ENCODE measurements around the gene NAA80.

The NAA80 gene

GRCh38 chr3:50339485-50340146, 40.4 kb upstream of the NAA80 start:
- H3K27me3 ChIP-seq (replicated peaks; ENCODE audit: control insufficient read depth, insufficient read depth, low read length) = no peaks in the 10 kb centered on the region
- DNase-seq (ENCODE audit: low read depth) = no peak
- no peaks in the 10 kb centered on the region for H3K36me3 ChIP-seq (ENCODE audit: control insufficient read depth, insufficient read depth, low read length, severe bottlenecking)
- H3K4me3 ChIP-seq (ENCODE audit: low read length) = peak overlapping the region; percentile 80
- H3K9ac ChIP-seq (ENCODE audit: low read length) = peak overlapping the region; percentile 89
- H3K9me3 ChIP-seq (ENCODE audit: control insufficient read depth, low read length) = no peaks in the 10 kb centered on the region
- peaks cover 49% of the 10 kb centered on the region for H3K4me1 ChIP-seq (ENCODE audit: control insufficient read depth, insufficient read depth, low read length)

- Histone ChIP-seq H3K9ac (ENCODE audit: low read length) (peak overlapping the region; percentile 89), H3K4me3 (ENCODE audit: low read length) (peak overlapping the region; percentile 40), H3K36me3 (ENCODE audit: control insufficient read depth, insufficient read depth, low read length, severe bottlenecking) (no peaks in the 10 kb centered on the region), H3K27me3 (replicated peaks; ENCODE audit: control insufficient read depth, insufficient read depth, low read length) (no peaks in the 10 kb centered on the region), H3K4me1 (ENCODE audit: control insufficient read depth, insufficient read depth, low read length) (peaks cover 56% of the 10 kb centered on the region), H3K9me3 (ENCODE audit: control insufficient read depth, low read length) (no peaks in the 10 kb centered on the region)
- no peak for DNase-seq (ENCODE audit: low read depth)
Measured at GRCh38 chr3:50338965-50339364, 39.8 kb upstream of the NAA80 start.

GRCh38 chr3:50337175-50337861, 38.1 kb upstream of the NAA80 start:
- H3K4me3 ChIP-seq (ENCODE audit: low read length) = peak overlapping the region; percentile 87
- peak; percentile 100 for DNase-seq (ENCODE audit: low read depth)
- H3K4me1 ChIP-seq (ENCODE audit: control insufficient read depth, insufficient read depth, low read length) = peaks cover 61% of the 10 kb centered on the region
- peaks cover under 1% of the 10 kb centered on the region for H3K36me3 ChIP-seq (ENCODE audit: control insufficient read depth, insufficient read depth, low read length, severe bottlenecking)
- H3K9ac ChIP-seq (ENCODE audit: low read length) = peak overlapping the region; percentile 89
- H3K27me3 ChIP-seq (replicated peaks; ENCODE audit: control insufficient read depth, insufficient read depth, low read length) = no peaks in the 10 kb centered on the region
- no peaks in the 10 kb centered on the region for H3K9me3 ChIP-seq (ENCODE audit: control insufficient read depth, low read length)

- H3K9me3 ChIP-seq (ENCODE audit: control insufficient read depth, low read length) = no peaks in the 10 kb centered on the region
- DNase-seq (ENCODE audit: low read depth) = peak; percentile 53
- no peaks in the 10 kb centered on the region for H3K27me3 ChIP-seq (replicated peaks; ENCODE audit: control insufficient read depth, insufficient read depth, low read length)
Measured at GRCh38 chr3:50336452-50337174, 37.4 kb upstream of the NAA80 start.

GRCh38 chr3:50334339-50335075, 35.3 kb upstream of the NAA80 start:
- H3K4me1 ChIP-seq (ENCODE audit: control insufficient read depth, insufficient read depth, low read length) = peaks cover 46% of the 10 kb centered on the region

More at GRCh38 chr3:50336452-50337174, 37.4 kb upstream of the NAA80 start:
- Histone ChIP-seq H3K9ac (ENCODE audit: low read length) (peak overlapping the region; percentile 89), H3K36me3 (ENCODE audit: control insufficient read depth, insufficient read depth, low read length, severe bottlenecking) (peaks cover 7% of the 10 kb centered on the region), H3K4me3 (ENCODE audit: low read length) (peak overlapping the region; percentile 87), H3K4me1 (ENCODE audit: control insufficient read depth, insufficient read depth, low read length) (peaks cover 61% of the 10 kb centered on the region)

GRCh38 chr3:50333744-50334328, 34.6 kb upstream of the NAA80 start:
- H3K4me1 ChIP-seq (ENCODE audit: control insufficient read depth, insufficient read depth, low read length) = peaks cover 41% of the 10 kb centered on the region
- H3K9ac ChIP-seq (ENCODE audit: low read length) = peak overlapping the region; percentile 50
- H3K36me3 ChIP-seq (ENCODE audit: control insufficient read depth, insufficient read depth, low read length, severe bottlenecking) = peaks cover 31% of the 10 kb centered on the region
- no peaks in the 10 kb centered on the region for H3K27me3 ChIP-seq (replicated peaks; ENCODE audit: control insufficient read depth, insufficient read depth, low read length)
- H3K4me3 ChIP-seq (ENCODE audit: low read length) = peak overlapping the region; percentile 35
- no peak for DNase-seq (ENCODE audit: low read depth)
- H3K9me3 ChIP-seq (ENCODE audit: control insufficient read depth, low read length) = no peaks in the 10 kb centered on the region

More at GRCh38 chr3:50334339-50335075, 35.3 kb upstream of the NAA80 start:
- Histone ChIP-seq H3K9me3 (ENCODE audit: control insufficient read depth, low read length) (no peaks in the 10 kb centered on the region), H3K9ac (ENCODE audit: low read length) (peak overlapping the region; percentile 50), H3K4me3 (ENCODE audit: low read length) (peak overlapping the region; percentile 35), H3K27me3 (replicated peaks; ENCODE audit: control insufficient read depth, insufficient read depth, low read length) (no peaks in the 10 kb centered on the region), H3K36me3 (ENCODE audit: control insufficient read depth, insufficient read depth, low read length, severe bottlenecking) (peaks cover 28% of the 10 kb centered on the region)
- DNase-seq (ENCODE audit: low read depth) = no peak

- Histone ChIP-seq H3K9ac (ENCODE audit: low read length) (no peak overlapping the region), H3K36me3 (ENCODE audit: control insufficient read depth, insufficient read depth, low read length, severe bottlenecking) (peaks cover 32% of the 10 kb centered on the region), H3K27me3 (replicated peaks; ENCODE audit: control insufficient read depth, insufficient read depth, low read length) (no peaks in the 10 kb centered on the region), H3K9me3 (ENCODE audit: control insufficient read depth, low read length) (no peaks in the 10 kb centered on the region), H3K4me3 (ENCODE audit: low read length) (no peak overlapping the region), H3K4me1 (ENCODE audit: control insufficient read depth, insufficient read depth, low read length) (peaks cover 45% of the 10 kb centered on the region)
- DNase-seq (ENCODE audit: low read depth) = no peak
Measured at GRCh38 chr3:50331364-50331907, 32.2 kb upstream of the NAA80 start.

- H3K36me3 ChIP-seq (ENCODE audit: control insufficient read depth, insufficient read depth, low read length, severe bottlenecking) = peaks cover 42% of the 10 kb centered on the region
- H3K9ac ChIP-seq (ENCODE audit: low read length) = no peak overlapping the region
Measured at GRCh38 chr3:50330330-50330729, 31.1 kb upstream of the NAA80 start.

GRCh38 chr3:50327943-50328691, 28.9 kb upstream of the NAA80 start, which contains the start of gene TUSC2:
TSS of gene TUSC2 (minus strand) at chr3:50328223. CDS start at chr3:50328099, 124 bp downstream.
- no peaks in the 10 kb centered on the region for H3K27me3 ChIP-seq (replicated peaks; ENCODE audit: control insufficient read depth, insufficient read depth, low read length)
- peak; percentile 99 for DNase-seq (ENCODE audit: low read depth)
- no peaks in the 10 kb centered on the region for H3K9me3 ChIP-seq (ENCODE audit: control insufficient read depth, low read length)
- peak within 1 kb of the TSS; percentile 96 for H3K9ac ChIP-seq (ENCODE audit: low read length)
- peaks cover 16% of the 10 kb centered on the region for H3K4me1 ChIP-seq (ENCODE audit: control insufficient read depth, insufficient read depth, low read length)
- peak within 1 kb of the TSS; percentile 94 for H3K4me3 ChIP-seq (ENCODE audit: low read length)
- peaks cover 42% of the 10 kb centered on the region for H3K36me3 ChIP-seq (ENCODE audit: control insufficient read depth, insufficient read depth, low read length, severe bottlenecking)

More at GRCh38 chr3:50330330-50330729, 31.1 kb upstream of the NAA80 start:
- Histone ChIP-seq H3K27me3 (replicated peaks; ENCODE audit: control insufficient read depth, insufficient read depth, low read length) (no peaks in the 10 kb centered on the region), H3K4me1 (ENCODE audit: control insufficient read depth, insufficient read depth, low read length) (peaks cover 34% of the 10 kb centered on the region), H3K9me3 (ENCODE audit: control insufficient read depth, low read length) (no peaks in the 10 kb centered on the region), H3K4me3 (ENCODE audit: low read length) (no peak overlapping the region)
- DNase-seq (ENCODE audit: low read depth) = no peak

- Histone ChIP-seq H3K9ac (ENCODE audit: low read length) (peak overlapping the region; percentile 96), H3K36me3 (ENCODE audit: control insufficient read depth, insufficient read depth, low read length, severe bottlenecking) (peaks cover 40% of the 10 kb centered on the region)
Measured at GRCh38 chr3:50327129-50327528, 27.9 kb upstream of the NAA80 start.

More at GRCh38 chr3:50327129-50327528, 27.9 kb upstream of the NAA80 start:
- no peak for DNase-seq (ENCODE audit: low read depth)
- Histone ChIP-seq H3K27me3 (replicated peaks; ENCODE audit: control insufficient read depth, insufficient read depth, low read length) (no peaks in the 10 kb centered on the region), H3K9me3 (ENCODE audit: control insufficient read depth, low read length) (no peaks in the 10 kb centered on the region), H3K4me3 (ENCODE audit: low read length) (peak overlapping the region; percentile 94), H3K4me1 (ENCODE audit: control insufficient read depth, insufficient read depth, low read length) (peaks cover 18% of the 10 kb centered on the region)

Measured in adipocyte (in vitro differentiated cells).